GM21360 (cell line): ENCODE measurements around the gene GPR89B.
A peak's percentile ranks its signal among the peaks of the same experiment; 100 is the strongest.
"Not testable (repeated sequence)": the region's sequence is repeated elsewhere in the genome, so short reads cannot be mapped to it uniquely, and the experiment has no call there.

Experiments used
- ATAC-seq: cut with Tn5 transposase; IDR thresholded peaks from one replicate; pipeline ENCODE4 v1.9.1; 2021; ENCODE audit warnings: mild to moderate bottlenecking, moderate library complexity; ENCODE audit not compliant: unreplicated experiment

The GPR89B gene

GRCh38 chr1:148027004-148027403 is 98.8 kb downstream of the GPR89B start:
- not testable (repeated sequence) for ATAC-seq

GRCh38 chr1:148032247-148032646 is 104.0 kb downstream of the GPR89B start:
- not testable (repeated sequence) for ATAC-seq

DNA sequence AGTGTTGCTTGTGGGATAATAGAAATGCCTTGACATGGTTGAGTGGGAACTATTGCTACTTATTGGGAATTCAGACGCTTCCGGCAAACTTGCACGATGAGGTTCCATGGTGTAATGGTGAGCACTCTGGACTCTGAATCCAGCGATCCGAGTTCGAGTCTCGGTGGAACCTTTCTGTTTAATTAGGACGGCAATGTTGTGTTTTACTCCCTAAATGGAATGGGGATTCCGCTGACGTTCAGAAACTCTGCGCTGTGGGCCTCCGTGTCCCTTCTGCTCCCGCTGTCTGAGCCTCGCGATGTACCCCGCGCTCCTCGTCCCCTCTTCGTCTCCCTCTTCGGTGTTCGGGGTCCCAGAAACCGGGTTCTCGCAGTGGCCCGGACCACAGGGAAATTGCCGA is 104.5 kb downstream of the GPR89B start:
- ATAC-seq, result not testable (repeated sequence)

DNA sequence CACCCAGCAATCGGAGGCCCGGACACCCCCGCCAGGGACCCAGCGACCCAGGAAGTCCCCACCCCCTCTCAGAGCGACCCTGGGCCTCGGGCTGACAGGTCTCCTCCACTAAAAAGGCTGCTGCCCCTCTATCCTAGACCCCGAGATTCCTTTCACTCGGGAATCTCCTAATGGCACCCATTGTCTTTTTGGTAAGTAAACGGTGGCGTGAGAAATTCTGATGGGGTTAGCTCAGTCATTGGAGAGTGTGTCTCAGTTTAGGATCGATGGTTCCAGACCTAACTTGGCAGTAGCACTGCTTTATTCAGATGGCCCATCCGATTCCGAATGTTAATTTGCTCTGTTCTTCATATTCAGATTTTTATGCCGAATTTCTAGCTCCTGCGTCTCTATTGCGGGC is 104.9 kb downstream of the GPR89B start:
- ATAC-seq, result not testable (repeated sequence)

- peak; percentile 10 for ATAC-seq
These were observed 109.7 kb downstream of the GPR89B start for GRCh38 chr1:148037850-148038461.

DNA sequence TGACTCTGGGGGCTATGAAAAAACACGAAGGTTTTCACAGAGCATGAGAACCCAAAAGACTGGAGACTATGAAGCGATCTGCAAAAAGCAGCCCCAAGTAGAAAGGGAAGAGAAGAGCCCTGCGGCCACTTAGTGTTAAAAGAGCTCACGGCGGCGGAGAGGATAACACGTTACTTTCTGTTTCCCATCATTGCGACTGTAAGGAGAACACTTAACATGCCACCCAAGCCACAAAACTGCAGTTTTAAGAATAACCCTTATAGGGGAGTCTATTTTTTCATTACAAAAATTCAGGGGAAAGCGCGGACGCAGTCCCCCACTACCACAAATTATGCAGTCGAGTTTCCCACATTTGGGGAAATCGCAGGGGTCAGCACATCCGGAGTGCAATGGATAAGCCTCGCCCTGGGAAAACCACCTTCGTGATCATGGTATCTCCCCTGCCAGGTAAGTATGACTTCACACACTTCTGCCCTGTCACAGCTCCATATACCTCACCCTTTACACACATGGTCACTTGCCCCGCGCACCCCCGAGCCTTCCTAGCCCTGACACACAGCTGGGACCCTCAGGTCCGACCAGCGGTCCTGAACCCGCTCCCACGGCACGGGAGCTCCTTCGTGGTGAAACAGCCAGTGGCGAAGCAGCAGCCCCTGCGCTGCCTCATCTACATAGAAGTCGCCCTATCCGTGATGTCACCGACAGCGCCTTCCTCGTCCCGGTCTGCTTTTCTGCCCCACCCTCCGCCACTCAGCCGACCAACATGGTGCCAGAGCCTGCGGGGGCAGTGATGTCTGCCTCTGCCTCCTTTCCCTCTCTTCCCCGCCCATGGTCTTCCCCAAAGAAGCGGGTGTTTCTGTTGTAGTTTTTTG is 110.5 kb downstream of the GPR89B start:
- peak; percentile 76 for ATAC-seq
